ENCODE data around the gene RIPOR1.
"Not testable (repeated sequence)": the region's sequence is repeated elsewhere in the genome, so short reads cannot be mapped to it uniquely, and the experiment has no call there.

RIPOR1 gene

GRCh38 chr16:67517661-67518423 lies 10.8 kb upstream of the RIPOR1 start:
- no peak for DNase-seq (ENCODE audit: low read depth)

DNA sequence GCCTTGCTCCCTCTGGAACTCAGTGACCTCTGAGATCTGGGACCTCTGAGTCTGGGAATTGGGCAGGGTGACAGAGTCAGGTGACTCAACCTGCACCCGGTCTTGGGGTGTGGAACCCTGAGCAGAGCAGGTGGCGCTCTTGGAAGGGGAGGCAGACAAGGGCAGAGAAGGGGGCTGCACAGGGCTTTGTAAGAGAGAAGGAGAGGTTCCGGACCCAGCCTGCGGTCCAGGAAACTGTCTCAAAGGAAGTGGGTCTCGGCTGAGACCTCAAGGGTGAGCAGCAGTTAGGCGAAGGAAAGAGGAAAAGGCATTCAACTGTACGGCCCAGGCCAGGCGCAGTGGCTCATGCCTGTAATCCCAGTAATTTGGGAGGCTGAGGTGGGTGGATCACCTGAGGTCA lies 10.0 kb upstream of the RIPOR1 start:
- DNase-seq (ENCODE audit: low read depth): no peak

GRCh38 chr16:67519242-67519641 lies 9.4 kb upstream of the RIPOR1 start:
- DNase-seq (ENCODE audit: low read depth): no peak

DNA sequence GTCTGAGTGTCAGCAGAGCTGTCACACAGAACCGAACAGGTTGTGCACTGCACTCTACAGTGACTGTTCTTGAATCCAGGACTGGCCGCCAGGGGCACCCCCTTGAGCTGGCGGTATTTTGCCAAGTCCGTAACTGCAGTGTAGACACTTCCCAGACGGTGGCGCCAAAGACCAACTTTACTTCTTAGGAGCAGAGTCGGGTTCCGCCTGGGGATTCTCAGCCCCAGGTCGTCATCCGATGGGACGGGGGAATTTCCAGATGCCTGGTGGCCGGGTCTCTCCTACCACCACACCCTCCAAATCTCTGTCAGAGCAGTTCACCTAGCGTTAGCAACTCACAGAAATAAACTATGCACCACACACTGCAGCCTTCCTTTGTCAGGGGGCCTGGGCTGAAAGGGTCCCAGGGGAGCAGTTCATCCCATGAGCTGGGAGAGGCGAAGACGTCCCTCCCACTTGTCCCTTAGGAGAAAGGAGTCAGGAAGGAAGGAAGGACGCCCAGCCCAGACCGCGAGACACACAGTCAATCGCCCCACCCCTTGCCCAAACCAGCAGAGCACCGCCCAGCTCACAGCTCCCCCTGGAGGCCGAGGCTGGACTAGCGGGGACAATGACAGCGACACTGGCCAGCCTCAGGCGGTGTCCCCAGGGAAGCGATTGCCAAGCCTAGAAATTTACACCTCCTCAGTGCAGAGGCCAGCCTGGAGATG lies 7.4 kb upstream of the RIPOR1 start:
- peak; percentile 79 for DNase-seq (ENCODE audit: low read depth)

GRCh38 chr16:67525176-67525860 lies 3.3 kb upstream of the RIPOR1 start:
- no peak for DNase-seq (ENCODE audit: low read depth)

GRCh38 chr16:67526149-67526791 lies 2.4 kb upstream of the RIPOR1 start:
- no peak for DNase-seq (ENCODE audit: low read depth)

GRCh38 chr16:67528870-67529581 lies 397 bp downstream of the RIPOR1 start:
- DNase-seq (ENCODE audit: low read depth): no peak

DNA sequence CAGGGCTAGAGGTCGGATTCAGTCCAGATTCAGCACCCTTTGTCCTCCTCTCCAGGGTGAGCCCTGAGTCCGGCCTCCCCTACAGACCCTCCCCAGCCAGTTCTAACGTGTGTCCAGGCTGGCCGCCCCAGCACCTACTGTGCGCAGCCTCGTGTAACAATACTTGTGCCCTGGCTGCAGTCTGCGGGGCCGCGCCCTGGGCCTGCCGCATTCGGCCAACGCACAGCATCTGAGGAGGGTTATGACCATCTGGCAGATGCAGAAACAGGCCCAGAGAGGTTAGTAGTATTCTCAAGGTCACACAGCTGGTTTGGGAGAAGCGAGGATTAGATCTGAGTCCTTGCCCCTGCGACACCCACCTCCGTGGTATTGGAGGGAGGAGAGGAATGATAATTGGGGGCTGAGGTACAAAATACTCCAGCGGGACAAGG lies 968 bp downstream of the RIPOR1 start:
- DNase-seq (ENCODE audit: low read depth): no peak

DNA sequence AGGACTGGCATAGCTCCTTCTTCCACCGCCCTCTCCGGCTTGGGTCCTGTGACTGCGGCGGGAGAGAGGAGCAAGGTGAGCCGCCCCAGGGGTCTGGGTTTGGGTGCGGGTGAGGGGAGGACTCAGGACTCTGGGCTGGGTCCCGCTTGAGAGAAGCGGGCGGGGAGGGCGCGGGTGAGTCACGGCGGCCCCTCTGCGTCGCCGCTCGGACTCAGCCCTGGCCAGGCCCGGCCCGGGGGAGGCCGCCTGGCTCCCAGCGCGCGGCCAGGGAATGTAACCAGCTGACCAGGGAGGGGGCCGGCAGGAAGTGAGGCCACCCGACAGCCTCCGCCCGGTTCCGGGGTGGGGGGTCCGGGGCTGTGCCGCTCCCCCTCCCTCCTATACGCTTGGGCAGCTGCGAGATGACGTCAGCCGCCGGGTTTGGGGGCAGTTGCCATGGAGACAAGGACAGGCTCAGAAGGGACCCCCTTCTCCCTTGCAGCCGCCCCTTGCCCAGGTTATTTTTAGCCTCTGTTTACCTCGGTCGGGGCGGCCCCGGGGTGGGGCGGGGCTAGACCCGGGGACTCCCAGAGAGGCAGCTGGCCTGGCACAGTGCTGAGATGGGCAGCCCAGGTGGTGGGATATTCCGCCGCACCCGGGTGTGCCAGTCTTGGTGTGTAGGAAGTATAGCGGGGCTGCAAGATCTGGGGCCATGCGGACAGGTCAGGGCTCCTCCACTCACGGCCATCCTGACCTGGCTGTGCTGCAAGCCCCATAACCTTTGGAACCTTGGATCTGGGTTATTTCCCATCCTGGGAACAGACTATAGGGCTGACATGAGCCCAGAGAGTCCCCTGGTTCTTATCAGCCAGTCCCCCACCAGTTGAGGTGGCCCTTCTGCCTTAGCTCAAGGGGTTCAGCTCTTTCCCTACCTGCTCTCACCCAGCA lies 1.6 kb downstream of the RIPOR1 start:
- no peak for DNase-seq (ENCODE audit: low read depth)

GRCh38 chr16:67531247-67531646 lies 2.6 kb downstream of the RIPOR1 start:
- DNase-seq (ENCODE audit: low read depth): no peak

GRCh38 chr16:67533024-67533560 lies 4.5 kb downstream of the RIPOR1 start:
- DNase-seq (ENCODE audit: low read depth): no peak

- not testable (repeated sequence) for DNase-seq (ENCODE audit: low read depth)
Observed at GRCh38 chr16:67533987-67534386, 5.4 kb downstream of the RIPOR1 start.

DNA sequence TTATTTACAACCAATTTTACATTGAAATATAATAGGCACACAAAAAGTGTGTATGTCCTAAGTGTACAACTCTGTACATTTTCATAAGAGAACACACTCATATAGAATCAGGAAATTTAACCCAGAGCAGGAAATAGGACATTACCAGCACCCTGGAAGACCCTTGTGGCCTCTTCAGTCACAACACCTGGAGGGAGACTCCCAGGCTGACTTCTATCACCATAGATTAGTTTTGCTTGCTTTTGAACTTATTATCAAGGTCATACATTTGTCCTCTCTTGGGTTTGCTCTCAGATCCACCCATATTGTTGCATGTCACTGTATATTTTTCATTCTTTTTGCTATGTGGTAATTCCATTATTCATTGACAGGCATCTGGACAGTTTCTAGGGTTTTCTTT lies 5.8 kb downstream of the RIPOR1 start:
- DNase-seq (ENCODE audit: low read depth): no peak

DNA sequence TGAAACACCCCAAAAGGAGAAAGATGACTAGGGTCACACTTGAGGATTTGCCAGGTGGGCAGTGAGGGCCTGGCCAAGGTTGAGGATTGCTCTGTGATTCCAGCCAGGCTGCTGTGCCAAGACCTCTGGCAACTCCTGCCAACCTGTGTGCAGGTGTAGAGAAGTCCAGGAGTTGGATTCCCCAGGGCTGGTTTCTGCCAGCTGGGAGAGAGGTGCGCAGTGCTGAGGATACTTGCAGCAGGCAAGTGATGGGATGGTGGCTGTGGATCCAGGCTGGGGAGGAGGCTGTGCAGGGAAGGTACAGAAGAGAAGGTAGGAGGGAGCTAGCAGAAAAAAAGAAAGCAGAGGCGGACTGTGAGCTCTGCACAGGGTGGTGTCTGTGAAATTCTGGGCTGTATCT lies 6.6 kb downstream of the RIPOR1 start:
- DNase-seq (ENCODE audit: low read depth): no peak

DNA sequence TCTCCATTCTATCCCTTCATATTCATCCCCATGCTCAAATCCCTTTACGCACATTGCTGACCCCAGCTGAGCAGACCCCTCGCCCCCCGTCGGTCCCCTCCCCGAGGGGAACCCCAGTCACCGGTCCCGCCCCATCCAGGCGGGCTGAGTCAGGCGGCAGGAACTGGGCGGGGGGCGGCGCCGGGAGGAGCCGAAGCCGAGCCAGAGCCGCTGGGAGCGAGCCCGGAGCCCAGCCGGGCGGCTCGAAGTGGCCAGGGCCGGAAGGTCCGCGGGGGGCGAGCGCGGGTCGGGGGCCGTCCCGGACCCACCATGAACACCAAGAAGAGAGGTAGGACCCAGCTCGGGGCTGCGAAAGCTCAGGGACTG lies 8.6 kb downstream of the RIPOR1 start:
- no peak for DNase-seq (ENCODE audit: low read depth)

GRCh38 chr16:67537636-67538591 lies 9.3 kb downstream of the RIPOR1 start:
- no peak for DNase-seq (ENCODE audit: low read depth)

- DNase-seq (ENCODE audit: low read depth): no peak
Observed at GRCh38 chr16:67538666-67539101, 10.1 kb downstream of the RIPOR1 start.

- no peak for DNase-seq (ENCODE audit: low read depth)
Observed at GRCh38 chr16:67539271-67539670, 10.6 kb downstream of the RIPOR1 start.

All from non-pigmented ciliary epithelial cell (primary cell).